Stimulated activated CD4-positive, alpha-beta T cell treated with anti-CD3 and anti-CD28 coated beads, Interleukin-15, amount 100 ng/mL, for 24 hours (primary cell): Measurements from ENCODE around the gene SLC9A4.
A peak's percentile ranks its signal among the peaks of the same experiment; 100 is the strongest.

Experiments
- DNase-seq: peaks from one replicate; pipeline ENCODE4 v3.0.0-alpha.2; 2020

Gene SLC9A4

DNA sequence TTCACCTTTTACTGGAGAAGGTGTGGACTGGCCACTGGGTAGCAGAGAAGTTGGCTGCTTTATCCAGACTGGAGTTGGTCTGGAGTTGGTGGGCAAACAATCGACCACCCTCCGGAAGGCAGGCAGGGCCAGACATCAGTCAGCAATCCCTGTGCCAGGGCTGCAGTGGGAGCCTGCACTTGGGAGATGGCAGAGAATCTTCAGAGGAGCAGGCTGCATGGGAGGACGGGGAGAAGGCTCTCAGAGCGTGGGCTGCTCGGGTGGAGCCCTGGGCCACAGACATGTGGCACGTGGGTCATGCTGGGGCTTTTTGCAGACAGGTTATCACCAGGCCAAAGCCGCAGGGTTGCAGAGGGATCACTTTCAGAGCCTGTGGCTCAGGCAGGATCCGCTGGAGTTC lies 29.6 kb downstream of the SLC9A4 start:
- DNase-seq: no peak

DNA sequence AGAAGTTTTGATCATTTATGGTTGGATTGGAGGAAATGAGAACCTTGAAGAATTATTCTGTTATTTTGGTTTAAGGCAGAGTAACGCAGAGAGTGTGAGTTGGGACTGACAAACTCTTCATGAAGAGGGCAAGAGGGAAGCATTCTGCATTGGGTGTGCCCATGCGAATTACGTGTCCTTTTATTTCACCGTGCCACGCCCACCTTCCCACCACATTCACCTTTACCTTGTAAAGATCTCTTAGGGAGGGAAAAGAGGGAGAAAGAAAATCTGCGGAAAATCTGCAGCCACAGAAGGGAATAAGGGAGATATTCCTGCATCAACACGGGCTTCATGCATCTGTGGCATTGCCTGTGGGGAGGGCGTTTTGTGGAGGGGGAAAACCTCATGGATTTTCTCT lies 31.8 kb downstream of the SLC9A4 start:
- DNase-seq: no peak

DNA sequence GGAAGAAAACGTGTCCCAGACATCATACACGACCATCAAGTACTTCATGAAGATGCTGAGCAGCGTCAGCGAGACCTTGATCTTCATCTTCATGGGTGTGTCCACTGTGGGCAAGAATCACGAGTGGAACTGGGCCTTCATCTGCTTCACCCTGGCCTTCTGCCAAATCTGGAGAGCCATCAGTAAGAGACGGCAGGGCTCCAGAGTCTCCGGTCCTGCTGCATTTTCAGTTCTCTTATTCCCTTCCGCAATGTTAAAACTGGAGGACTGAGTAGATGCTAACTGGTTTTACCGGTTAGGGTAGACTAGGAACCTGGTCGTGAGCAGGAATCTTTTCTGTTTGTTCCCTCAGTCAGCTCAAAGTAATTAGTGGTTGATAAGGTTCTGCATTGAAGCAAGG lies 32.3 kb downstream of the SLC9A4 start:
- no peak for DNase-seq

DNA sequence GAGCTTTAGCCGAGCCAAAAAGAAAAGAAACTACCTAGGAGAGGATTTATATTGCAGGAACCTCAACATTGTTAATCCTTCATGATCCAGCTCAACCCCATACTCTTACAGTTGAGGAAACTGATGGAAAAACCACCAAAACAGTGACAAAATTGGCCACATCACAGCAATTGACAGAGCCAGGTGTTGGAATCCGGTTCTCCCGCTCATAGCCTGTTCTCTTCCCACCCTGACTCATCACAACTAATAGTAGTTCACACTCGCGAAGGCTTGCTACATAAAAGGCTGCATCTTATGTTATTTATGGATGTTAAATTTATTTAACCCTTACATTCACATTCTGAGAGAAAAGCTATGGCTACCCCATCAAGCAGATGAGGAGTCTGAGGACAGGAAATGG lies 33.7 kb downstream of the SLC9A4 start:
- DNase-seq: no peak

DNA sequence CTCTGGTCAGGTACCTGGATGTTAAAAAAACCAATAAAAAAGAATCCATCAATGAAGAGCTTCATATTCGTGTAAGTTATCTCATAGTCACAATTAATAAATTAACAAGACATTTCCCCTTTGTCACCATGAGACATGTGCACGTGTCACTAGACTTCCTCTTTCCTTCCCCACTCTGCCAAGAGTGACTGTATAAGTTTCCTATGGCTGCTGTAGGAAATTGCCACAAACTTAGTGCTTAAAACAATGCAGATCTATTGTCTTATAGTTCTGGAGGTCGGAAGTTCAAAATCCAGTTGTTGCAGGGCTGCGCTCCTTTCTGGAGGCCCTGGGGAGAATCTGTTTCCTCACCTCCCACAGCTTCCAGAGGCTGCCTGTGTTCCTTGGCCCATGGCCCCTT lies 35.8 kb downstream of the SLC9A4 start:
- no peak for DNase-seq

DNA sequence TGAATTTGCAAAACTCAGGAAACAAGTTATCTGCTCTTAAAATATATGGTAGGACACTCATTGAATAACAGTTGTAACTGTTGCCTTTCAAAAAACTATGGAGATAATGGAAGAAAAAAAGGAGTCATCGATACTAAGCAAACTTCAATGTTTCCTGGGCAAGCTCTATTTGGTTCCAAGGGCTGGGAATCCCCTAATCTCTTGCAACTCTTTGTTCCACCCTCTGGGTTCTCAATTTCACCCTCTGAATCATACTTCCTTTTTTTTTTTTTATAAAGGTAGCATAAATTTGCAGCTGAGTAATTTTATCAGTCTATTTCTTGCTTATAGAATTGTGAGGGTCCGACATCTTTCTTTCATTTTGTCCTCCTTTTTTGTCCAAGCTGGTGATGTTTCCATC lies 36.7 kb downstream of the SLC9A4 start:
- no peak for DNase-seq

DNA sequence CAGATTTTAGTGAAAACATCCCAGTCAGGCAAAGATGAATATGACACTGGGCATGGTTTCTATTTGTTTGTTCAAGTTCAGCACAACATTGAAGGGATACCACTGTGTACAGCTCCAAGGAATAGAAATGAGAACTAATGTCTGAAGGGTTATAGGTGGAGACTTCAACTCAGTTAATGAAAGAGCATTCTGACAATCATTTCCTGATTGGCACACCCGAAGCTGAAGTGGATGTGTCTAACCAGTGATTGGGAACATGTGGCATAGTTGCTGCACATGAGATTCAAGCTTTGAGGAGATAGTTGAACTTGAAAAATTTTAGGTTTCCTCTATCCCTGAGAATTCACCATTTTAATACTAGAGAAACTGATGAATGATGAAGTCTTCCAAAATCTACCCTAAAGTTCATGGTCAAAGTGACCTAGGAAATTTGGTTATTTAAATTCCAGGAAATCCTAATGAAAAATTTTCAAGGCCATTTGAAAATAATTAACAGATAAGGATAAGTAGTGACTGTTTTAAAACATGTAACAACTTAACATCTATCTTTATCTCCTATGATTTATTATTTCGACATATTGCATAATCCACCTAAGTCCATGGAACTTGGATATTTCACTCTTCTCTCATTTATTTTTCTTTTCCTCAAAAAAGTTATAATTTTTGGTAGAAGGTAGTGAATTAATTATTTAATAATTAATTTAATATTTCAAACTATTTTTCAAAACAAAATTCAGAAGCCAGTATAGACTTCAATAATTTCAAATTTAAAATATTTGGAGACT lies 38.0 kb downstream of the SLC9A4 start:
- no peak for DNase-seq

DNA sequence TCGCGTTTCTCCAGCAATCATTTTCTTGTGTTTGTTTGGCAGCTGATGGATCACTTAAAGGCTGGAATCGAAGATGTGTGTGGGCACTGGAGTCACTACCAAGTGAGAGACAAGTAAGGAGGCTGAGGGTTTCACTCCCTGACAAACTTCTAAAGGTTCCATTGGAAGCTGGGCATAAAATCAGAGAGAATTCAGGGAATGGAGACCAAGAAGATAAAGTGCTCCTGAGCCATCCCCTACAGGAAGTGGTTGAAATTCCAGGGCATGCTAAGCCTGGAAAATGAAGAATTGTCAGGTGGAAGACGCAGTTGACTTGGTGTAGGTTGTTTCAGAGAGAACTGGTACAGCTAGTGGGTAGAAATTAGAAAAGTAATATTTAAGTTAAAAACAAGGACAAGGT lies 39.1 kb downstream of the SLC9A4 start:
- DNase-seq: no peak

DNA sequence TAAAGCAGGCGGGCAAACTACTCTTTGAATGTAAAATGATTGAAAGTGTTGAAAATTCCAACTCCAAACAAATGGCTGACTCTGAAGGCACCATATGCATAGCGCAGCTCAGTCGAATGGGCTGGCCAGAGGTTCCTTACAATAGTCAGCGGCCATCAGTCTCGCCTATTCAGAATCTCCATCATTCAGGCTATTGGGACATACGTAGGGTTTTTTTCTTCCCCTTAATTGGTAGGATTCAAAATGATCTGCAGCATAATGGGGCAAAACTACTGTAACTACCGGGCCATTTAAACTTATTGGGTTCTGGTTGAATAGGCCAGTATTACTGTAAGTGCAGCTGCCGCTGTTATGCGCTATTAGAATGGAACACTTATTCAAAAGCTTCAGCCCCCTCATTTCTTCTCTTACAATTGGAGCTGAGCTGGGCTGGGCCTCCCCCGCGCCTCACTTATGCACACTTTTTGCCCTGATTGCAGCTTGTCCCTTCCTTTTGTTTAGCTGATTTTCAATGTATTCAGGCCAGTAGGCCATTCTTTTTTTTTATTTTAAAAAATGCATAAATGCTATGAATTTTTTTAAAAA lies 40.4 kb downstream of the SLC9A4 start:
- no peak for DNase-seq

DNA sequence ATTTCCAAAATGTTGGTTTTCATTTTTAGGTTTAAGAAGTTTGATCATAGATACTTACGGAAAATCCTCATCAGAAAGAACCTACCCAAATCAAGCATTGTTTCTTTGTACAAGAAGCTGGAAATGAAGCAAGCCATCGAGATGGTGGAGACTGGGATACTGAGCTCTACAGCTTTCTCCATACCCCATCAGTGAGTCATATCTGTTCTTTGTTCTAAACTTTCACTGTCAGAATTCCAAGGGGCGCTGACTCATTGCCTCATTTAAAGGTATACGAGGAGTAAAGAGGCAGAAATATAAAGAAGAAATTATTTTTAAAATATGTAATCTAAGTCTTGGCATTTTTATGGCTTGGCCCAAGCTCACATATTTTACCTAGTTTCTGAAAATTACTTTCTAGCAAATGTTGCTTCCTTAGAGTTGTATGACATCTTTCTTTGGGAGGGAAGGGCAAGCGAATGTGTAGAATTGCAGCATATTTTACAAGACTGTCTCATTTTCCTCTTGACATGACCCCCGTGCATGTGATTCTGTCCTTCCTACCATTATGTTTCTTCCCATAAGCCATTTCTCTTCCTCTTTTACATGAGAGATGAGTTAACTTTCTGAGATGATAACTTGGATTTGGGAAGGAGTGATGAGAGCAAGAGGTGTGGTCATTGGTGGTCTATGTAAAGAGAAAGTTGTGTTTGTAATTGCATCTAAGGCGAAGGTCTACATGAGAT lies 41.2 kb downstream of the SLC9A4 start:
- no peak for DNase-seq

DNA sequence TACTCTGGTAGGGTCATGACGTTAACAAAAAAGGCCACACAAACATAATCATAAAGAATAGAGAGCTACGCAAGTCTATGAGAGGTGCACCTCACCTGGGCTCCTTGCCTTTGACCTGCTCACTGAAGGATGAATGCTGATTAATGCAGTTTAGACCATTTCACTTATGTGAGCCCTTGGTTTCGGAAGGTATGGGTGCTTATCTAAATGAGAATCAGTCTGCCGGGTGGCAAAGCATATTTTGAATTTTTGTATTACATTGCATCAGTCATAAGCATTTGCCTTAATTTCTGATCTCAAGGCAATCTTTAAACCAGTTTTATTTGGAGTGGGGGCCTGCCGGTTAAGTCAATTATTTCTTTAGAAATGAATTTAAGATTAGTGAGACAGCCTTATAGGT lies 42.8 kb downstream of the SLC9A4 start:
- DNase-seq: no peak

DNA sequence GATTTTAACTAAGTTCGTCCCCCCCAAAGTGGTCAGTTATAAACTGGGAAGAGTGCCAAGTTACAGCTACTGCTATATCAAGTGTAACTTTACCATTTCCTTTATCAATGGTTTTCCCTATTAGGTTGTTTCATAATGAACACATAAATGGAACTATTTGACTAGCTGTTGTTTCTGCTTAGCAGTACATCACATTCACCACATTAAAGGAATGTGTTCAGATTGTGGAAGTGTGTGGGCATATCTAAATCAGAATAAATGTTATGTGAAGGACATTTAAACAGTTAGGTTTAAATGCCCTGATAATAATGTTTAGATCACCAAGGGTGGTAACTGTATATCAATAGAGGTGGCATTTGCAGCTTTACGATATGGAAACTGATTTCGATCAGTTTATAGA lies 45.1 kb downstream of the SLC9A4 start:
- no peak for DNase-seq

DNA sequence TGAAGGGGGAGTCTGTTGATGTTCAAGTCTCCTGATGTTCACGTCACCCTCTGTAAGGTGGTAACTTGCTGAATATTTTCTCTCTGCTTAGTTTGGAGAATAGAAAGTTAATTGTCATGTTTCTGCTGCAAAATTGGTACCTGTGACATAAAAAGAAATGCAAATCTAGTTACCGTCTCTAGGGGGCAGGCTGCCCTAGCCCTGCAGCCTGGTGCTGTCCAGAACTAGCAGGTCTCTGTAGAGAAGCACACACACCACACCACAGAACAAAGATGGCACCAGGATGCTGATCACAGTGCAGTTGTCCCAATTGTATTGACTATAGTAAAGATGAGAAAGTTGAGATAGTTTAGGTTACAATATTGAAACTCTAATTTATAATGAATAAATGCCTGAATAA lies 47.0 kb downstream of the SLC9A4 start:
- DNase-seq: peak; percentile 29

DNA sequence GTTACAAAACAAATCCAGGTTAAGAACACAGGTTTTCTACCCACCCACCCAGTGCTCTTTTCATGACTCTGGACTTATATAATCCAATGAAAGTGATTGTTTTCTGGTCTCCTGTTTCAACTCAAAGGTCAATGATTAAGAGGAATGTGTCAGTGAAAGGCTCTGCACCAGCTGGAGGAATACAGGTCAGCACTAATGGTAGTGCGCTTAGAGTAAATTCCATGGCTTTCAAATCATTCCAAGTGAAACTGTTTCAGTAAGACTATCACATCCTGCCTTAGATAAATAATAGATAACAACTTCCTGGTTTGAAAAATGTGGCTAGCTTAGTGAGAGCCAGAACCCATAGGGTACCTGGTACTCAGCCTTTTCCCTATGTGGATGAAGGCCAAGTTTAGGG lies 47.8 kb downstream of the SLC9A4 start:
- no peak for DNase-seq

DNA sequence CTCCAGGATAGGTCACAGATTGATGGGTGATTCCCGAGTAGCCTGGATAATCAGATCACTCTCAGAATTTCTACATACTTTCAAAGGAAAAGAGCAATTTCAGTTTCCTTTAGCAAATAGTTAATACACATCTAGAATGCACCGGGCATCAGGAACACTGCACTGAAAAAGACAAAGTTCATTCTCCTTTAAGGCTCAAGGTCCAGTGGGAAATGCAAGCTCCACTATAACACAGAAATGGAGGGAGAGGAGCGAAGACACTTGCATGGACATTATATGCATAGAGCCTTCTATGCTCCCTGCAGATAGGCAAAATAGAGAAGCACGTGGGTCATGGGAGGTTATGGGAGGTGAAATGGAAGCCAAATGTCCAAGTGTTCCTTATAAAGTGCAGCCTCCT lies 49.1 kb downstream of the SLC9A4 start:
- no peak for DNase-seq

DNA sequence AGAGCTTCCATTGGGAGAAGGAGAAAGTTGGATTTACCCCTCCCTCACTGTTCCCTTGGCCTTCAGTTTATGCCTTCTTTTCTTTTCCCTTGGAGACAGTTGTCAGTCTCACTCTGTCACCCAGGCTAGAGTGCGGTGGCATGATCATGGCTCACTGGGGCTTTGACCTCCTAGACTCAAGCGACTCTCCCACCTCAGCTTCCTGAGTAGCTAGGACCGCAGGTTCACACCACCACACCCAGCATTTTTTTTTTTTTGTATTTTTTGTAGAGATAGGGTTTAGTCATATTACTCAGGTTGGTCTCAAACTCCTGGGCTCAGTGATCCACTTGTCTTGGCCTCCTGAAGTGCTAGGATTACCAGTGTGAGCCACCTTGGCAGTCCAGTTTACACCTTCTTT lies 49.9 kb downstream of the SLC9A4 start:
- no peak for DNase-seq

DNA sequence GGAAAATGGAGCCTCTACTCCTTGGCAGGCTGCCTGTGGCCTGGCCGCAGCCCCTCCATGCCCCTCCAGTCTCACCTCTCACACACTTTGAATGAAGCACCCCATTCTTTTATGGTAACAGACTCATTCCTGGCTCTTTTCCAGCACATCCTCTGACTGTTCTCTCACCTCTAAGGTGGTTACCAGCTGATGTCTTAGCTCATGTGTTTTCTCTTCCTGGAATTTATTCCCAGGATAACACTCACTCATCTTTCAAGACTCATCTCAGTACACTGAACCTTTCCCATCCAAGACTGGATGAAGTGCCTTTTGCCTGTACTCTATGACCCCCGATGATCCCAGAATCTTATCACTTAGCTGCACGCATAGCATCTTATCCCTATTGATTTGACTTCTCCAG lies 50.6 kb downstream of the SLC9A4 start:
- no peak for DNase-seq

DNA sequence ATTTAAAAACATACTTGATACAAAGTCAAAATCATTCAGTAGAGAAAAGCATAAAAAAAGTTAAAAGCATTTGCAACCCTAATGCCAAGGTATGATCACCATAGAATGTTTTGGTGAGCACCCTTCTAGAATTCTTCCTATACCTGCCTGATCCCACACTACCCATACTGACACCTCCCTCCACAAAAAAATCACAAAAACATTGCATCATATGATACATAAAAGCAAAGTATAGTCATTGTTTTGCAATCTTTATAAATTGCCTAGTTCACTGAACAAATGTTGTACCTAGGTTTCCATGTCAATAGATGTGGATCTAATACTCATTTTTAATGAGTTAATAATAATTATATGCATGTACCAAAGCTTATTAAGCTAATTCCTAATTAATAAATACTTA lies 54.1 kb downstream of the SLC9A4 start:
- no peak for DNase-seq

DNA sequence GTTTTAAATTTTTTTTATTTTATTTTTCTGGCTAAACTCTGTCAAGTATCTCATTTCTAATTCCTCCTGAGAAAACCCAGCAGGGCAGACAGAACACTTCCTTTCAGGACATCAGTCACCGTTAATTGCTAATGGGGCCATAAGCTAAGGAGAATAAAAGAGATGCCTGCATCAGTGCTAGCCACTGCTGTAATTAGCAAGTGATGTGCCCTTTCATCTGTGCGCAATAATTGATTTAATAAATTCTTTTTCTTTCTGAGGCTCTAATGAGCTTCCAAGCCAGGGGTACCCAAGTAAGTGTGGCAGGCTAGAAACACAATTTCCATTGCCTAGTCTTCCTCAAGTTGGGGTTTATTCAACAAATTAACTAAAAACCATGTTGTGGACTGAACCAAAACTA lies 65.5 kb downstream of the SLC9A4 start:
- DNase-seq: no peak

DNA sequence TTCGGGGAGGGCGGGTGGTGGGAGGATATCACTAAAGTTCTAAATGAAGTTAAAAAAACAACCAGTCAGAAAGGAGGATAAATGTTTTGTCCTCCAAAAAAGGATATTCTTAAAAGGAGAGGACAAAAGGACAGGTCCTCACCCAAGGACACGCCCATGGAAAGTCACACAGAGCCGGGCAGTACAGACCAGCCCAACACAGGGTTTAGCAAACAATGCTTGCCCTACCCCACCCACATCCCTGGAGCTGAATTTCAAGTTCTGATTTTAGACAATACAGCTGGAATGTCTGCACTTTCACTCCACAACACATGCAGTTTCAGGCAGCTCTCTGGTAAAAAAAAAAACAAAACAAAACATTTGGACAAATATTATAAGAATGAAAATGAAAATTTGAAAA lies 67.9 kb downstream of the SLC9A4 start:
- no peak for DNase-seq

DNA sequence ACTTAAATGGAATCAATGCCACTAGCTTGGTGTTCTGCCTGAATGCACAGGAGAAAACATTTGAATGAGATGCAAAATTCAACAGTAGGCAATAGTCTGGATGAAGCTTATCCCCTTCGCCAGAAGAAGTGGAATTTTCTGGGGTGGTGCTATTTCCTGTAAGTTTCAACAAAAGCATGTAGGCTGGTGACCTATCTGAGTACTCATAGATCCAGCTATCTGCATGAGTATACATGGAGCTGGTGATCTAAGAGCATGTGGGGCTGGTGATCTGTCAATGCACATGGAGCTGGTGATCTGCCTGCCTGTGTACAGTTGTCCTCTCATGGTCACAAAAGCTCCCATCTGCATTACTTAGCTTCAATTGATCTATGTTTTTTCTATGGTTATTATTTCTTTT lies 71.2 kb downstream of the SLC9A4 start:
- no peak for DNase-seq

DNA sequence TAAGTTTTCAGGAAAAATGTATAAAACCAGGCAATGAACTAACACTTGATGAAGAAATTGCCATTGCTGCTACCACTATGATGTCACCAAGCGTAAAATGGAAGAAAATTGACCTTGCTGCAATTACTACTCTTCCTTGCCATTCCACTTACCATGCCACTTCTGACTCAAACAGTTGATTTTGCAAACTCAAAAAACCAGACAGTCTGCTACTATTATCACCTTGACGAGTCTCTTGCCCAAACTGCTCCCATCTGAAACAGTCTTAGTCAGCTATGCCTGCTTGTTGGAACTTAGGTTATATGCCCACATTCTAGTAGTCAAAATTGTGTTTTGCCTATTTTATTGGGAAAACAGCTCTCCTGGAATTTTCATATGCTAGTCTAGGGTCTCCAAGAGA lies 74.4 kb downstream of the SLC9A4 start:
- DNase-seq: no peak

DNA sequence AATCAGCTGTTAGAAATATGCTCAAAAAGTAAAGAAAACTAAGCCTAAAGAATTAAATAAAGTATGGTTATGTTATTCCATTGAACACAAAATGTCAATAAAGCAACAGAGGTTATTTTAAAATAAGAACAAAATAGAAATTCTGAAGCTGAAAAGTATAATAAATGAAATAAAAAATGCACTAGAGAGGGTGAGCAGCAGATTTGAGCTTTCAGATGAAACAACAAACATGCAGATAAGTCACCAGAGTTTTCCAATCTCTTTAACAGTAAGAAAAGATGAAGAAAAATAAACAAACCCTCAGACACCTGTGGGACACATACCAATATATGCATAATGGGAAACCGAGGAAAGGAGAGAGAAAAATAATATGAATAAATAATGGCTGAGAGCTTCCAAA lies 76.0 kb downstream of the SLC9A4 start:
- no peak for DNase-seq

DNA sequence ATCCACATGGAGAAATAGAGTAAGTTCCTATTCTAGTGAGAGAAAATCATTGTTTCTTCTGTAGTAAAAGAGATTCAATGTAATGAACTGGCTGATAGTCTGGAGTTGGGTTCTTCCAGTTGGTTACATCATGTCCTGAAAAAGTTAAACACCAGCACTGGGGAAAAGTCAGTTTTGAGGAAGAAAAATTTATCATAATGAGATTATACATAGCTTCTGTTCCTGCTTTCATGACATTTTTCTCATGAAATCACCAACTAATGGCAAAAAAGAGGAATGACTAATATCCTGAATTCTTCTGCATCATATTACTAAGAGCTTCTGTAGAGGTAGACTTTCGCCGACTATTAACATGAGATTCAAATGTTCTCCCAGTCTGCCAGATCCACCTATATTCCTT lies 77.1 kb downstream of the SLC9A4 start:
- no peak for DNase-seq
